ENCODE results near the gene NDC80. TPM values are rescaled to one million over a fixed set of nuclear protein-coding genes. Genes with fewer than 3 reads are reported as not detected.

The NDC80 gene
- total RNA-seq, 1 donor from 2014 or later, result 1.1 TPM

DNA sequence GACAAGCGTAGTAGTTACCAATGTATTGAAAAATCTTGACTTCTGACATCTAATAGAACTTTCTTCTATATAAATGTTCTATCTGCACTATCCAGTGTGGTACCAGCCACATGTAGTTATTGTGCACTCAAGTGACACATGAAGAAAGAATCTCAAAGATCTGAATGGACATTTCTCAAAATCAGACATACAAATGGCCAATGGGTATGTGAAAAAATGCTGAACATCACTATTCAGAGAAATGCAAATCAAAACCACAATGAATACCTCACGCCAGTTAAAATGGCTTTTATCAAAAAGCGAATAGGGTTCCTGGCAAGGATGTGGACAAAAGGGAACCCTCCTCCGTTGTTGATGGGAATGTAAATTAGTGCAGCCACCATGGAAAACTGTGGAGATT is 46.7 kb downstream of the NDC80 start:
- Histone ChIP-seq H3K9me3 (no peaks in the 10 kb centered on the region), H3K27ac (no peak overlapping the region), H3K4me3 (no peak overlapping the region), H3K36me3 (no peaks in the 10 kb centered on the region), H3K27me3 (ENCODE audit: low read depth) (no peaks in the 10 kb centered on the region), H3K4me1 (no peaks in the 10 kb centered on the region)
- ATAC-seq (no peak), DNase-seq (no peak)
- no peak for TF ChIP-seq CTCF (IDR thresholded peaks at IDR 0.05)
- intact Hi-C loops (cut with DNase I), result no loop called here

GRCh38 chr18:2625217-2625616 is 53.9 kb downstream of the NDC80 start:
- TF ChIP-seq CTCF (IDR thresholded peaks at IDR 0.05), result no peak
- no peaks in the 10 kb centered on the region for H3K4me1 ChIP-seq
- no peak for ATAC-seq
- H3K36me3 ChIP-seq, result no peaks in the 10 kb centered on the region
- H3K4me3 ChIP-seq, result no peak overlapping the region
- intact Hi-C loops (cut with DNase I), result no loop called here
- H3K27me3 ChIP-seq (ENCODE audit: low read depth), result no peaks in the 10 kb centered on the region
- no peak overlapping the region for H3K27ac ChIP-seq
- DNase-seq, result no peak
- H3K9me3 ChIP-seq, result no peaks in the 10 kb centered on the region

DNA sequence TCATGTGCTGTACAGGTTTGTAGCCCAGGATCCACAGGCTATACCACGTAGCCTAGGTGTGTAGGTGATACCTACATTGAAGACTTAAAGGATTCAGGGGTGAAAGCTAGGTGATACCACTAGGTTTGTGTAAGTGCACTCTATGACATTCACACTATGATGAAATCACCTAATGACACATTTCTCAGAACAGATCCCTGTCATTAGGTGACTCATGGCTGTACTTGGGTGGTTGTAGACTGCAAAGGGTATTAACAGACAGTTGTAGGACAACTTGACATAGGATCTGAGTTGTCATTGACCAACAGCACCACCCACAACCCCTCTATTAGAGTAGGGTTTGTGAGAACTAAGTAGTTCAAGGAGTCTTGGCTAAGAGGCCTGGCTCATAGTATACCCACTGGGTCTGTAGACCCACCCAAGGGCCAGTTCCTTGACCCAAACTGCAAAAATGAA is 56.5 kb downstream of the NDC80 start:
- Histone ChIP-seq H3K36me3 (no peaks in the 10 kb centered on the region), H3K9me3 (no peaks in the 10 kb centered on the region), H3K27me3 (ENCODE audit: low read depth) (no peaks in the 10 kb centered on the region), H3K4me3 (no peak overlapping the region), H3K4me1 (no peaks in the 10 kb centered on the region), H3K27ac (no peak overlapping the region)
- no peak for TF ChIP-seq CTCF (IDR thresholded peaks at IDR 0.05)
- ATAC-seq (peak; percentile 35 to 67), DNase-seq (no peak)
- intact Hi-C loops (cut with DNase I), result no loop called here

DNA sequence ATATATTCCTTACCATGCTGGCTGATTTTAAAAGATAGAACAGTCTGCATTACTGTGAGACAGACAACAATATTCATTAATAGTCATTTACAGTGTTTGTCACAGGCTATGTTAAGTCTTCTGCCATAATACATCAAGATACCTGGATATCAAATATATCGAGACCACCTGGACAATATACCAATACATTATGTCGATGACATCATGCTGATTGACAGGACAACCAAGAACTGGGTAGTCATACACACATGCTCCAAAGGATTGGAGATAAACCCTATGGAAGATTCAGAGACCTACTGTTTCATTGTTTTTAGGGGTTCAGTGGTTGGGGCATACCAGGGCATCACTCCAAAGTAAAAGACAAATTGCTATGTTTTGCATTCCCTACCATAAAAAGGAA is 57.6 kb downstream of the NDC80 start:
- ATAC-seq (no peak), DNase-seq (no peak)
- Histone ChIP-seq H3K4me3 (no peak overlapping the region), H3K9me3 (no peaks in the 10 kb centered on the region), H3K36me3 (no peaks in the 10 kb centered on the region), H3K27ac (no peak overlapping the region), H3K27me3 (ENCODE audit: low read depth) (no peaks in the 10 kb centered on the region), H3K4me1 (no peaks in the 10 kb centered on the region)
- TF ChIP-seq CTCF (IDR thresholded peaks at IDR 0.05), result no peak
- intact Hi-C loops (cut with DNase I), result no loop called here

- intact Hi-C loops (cut with DNase I), result no loop called here
- TF ChIP-seq CTCF (IDR thresholded peaks at IDR 0.05), result no peak
Observed at GRCh38 chr18:2635586-2635985, 64.2 kb downstream of the NDC80 start.

More at GRCh38 chr18:2635586-2635985, 64.2 kb downstream of the NDC80 start:
- no peaks in the 10 kb centered on the region for H3K27me3 ChIP-seq (ENCODE audit: low read depth)
- H3K27ac ChIP-seq, result peak overlapping the region; percentile 87
- ATAC-seq (no peak), DNase-seq (no peak)
- H3K4me3 ChIP-seq, result no peak overlapping the region
- no peaks in the 10 kb centered on the region for H3K36me3 ChIP-seq
- peaks cover 24% of the 10 kb centered on the region for H3K4me1 ChIP-seq
- H3K9me3 ChIP-seq, result no peaks in the 10 kb centered on the region
